HCT116 (cell line): Measurements from ENCODE around the gene CCDC148.

ENCODE experiments used
- ELF1 ChIP-seq: IDR thresholded peaks from 2 replicates; pipeline ENCODE4 v1.6.1; 2012; ENCODE audit warnings: low read depth, borderline replicate concordance
- MAX ChIP-seq: IDR thresholded peaks from 2 replicates; pipeline ENCODE4 v1.6.1; 2012
- POLR2A ChIP-seq: IDR thresholded peaks from 2 replicates; pipeline ENCODE4 v1.7.0; 2011; ENCODE audit warnings: borderline replicate concordance; ENCODE audit not compliant: insufficient read depth, insufficient read length; ENCODE audit errors: extremely low read depth
- POLR2AphosphoS5 ChIP-seq: IDR thresholded peaks from 2 replicates; pipeline ENCODE4 v1.6.1; 2011; ENCODE audit warnings: mild to moderate bottlenecking, low read depth, low read length, moderate library complexity
- ZNF274 ChIP-seq: fragments of 200-500 bp; sonication (Bioruptor generic); IDR thresholded peaks from 2 replicates; pipeline ENCODE4 v1.6.1; 2014; ENCODE audit warnings: mild to moderate bottlenecking, low read depth, low read length, inconsistent platforms
- TF ChIP-seq, protein P1 (sequence below), 3 experiments: fragments of 200-600 bp in 1 of 3; sonication (generic) in 1 of 3; IDR thresholded peaks in 2 of 3; conservative IDR thresholded peaks in 1 of 3; 2 replicates each; pipeline ENCODE4 v1.5.1; 2012 to 2017; ENCODE audit warnings: low read depth in 2 of 3, low read length in 2 of 3, antibody characterized with exemption in 1 of 3, borderline replicate concordance in 1 of 3, control low read depth in 1 of 3, mild to moderate bottlenecking in 1 of 3, mixed read lengths in 1 of 3, mixed run types in 1 of 3, moderate library complexity in 1 of 3; ENCODE audit not compliant: insufficient read depth in 1 of 3
- TF ChIP-seq, protein P2 (sequence below): IDR thresholded peaks from 2 replicates; pipeline ENCODE4 v1.6.1; 2012; ENCODE audit warnings: low read depth

DNA sequence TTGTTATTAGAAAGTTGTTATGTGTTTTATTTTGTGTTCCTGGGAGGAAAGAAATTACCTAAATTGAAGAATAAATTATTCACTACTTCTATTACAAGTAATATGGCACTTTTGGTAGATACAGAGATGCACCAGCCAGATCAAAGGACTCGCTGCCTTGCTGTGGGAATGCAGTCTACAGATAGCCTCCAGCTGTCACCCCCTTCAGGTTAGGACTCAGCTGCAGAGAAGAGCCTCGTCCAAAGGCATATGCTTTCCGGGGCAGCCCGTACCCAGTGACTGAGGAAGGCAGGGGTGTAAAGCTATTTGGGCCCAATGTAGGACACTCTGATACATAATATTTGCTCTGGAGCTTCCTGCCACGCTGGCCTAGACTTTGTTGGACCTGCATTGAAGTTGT is 90.2 kb downstream of the CCDC148 start:
- TF ChIP-seq, protein P1, sequence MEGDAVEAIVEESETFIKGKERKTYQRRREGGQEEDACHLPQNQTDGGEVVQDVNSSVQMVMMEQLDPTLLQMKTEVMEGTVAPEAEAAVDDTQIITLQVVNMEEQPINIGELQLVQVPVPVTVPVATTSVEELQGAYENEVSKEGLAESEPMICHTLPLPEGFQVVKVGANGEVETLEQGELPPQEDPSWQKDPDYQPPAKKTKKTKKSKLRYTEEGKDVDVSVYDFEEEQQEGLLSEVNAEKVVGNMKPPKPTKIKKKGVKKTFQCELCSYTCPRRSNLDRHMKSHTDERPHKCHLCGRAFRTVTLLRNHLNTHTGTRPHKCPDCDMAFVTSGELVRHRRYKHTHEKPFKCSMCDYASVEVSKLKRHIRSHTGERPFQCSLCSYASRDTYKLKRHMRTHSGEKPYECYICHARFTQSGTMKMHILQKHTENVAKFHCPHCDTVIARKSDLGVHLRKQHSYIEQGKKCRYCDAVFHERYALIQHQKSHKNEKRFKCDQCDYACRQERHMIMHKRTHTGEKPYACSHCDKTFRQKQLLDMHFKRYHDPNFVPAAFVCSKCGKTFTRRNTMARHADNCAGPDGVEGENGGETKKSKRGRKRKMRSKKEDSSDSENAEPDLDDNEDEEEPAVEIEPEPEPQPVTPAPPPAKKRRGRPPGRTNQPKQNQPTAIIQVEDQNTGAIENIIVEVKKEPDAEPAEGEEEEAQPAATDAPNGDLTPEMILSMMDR (IDR thresholded peaks at IDR 0.05 in 2 of 3, conservative IDR thresholded peaks at IDR 0.05 in 1 of 3; ENCODE audit: borderline replicate concordance in 1 of 3, insufficient read depth in 1 of 3, low read depth in 2 of 3, low read length in 2 of 3): no peak
- TF ChIP-seq ELF1 (no peak), POLR2A (no peak), ZNF274 (no peak), POLR2AphosphoS5 (no peak), MAX (no peak)
- TF ChIP-seq, protein P2, sequence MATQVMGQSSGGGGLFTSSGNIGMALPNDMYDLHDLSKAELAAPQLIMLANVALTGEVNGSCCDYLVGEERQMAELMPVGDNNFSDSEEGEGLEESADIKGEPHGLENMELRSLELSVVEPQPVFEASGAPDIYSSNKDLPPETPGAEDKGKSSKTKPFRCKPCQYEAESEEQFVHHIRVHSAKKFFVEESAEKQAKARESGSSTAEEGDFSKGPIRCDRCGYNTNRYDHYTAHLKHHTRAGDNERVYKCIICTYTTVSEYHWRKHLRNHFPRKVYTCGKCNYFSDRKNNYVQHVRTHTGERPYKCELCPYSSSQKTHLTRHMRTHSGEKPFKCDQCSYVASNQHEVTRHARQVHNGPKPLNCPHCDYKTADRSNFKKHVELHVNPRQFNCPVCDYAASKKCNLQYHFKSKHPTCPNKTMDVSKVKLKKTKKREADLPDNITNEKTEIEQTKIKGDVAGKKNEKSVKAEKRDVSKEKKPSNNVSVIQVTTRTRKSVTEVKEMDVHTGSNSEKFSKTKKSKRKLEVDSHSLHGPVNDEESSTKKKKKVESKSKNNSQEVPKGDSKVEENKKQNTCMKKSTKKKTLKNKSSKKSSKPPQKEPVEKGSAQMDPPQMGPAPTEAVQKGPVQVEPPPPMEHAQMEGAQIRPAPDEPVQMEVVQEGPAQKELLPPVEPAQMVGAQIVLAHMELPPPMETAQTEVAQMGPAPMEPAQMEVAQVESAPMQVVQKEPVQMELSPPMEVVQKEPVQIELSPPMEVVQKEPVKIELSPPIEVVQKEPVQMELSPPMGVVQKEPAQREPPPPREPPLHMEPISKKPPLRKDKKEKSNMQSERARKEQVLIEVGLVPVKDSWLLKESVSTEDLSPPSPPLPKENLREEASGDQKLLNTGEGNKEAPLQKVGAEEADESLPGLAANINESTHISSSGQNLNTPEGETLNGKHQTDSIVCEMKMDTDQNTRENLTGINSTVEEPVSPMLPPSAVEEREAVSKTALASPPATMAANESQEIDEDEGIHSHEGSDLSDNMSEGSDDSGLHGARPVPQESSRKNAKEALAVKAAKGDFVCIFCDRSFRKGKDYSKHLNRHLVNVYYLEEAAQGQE: no peak
